OCI-LY1 (cell line): ENCODE measurements around the gene COG4.

Source experiments
- H2AFZ ChIP-seq: fragments of 200-600 bp; sonication (generic), shearing (Covaris generic); 2 replicates; pipeline ENCODE4 v1.6.0; 2014; ENCODE audit warnings: antibody characterized with exemption, mild to moderate bottlenecking, low read length
- H3F3A ChIP-seq: fragments of 200-600 bp; sonication (generic), shearing (Covaris generic); 2 replicates; pipeline ENCODE4 v1.6.0; 2014; ENCODE audit warnings: mild to moderate bottlenecking, antibody characterized with exemption, low read length, moderate library complexity; ENCODE audit not compliant: insufficient read depth
- H3K27ac ChIP-seq: fragments of 200-600 bp; sonication (generic); 2 replicates; pipeline ENCODE4 v1.5.1; 2014; ENCODE audit warnings: low read length, mixed run types, mild to moderate bottlenecking, low read depth; ENCODE audit not compliant: poor library complexity, severe bottlenecking
- H3K27me3 ChIP-seq: fragments of 200-600 bp; sonication (generic); 2 replicates; pipeline ENCODE4 v1.6.0; 2014; ENCODE audit warnings: antibody characterized with exemption, mild to moderate bottlenecking, low read length, moderate library complexity; ENCODE audit not compliant: insufficient read depth
- H3K36me3 ChIP-seq: fragments of 200-600 bp; sonication (generic); 2 replicates; pipeline ENCODE4 v1.6.1; 2014; ENCODE audit warnings: mild to moderate bottlenecking, antibody characterized with exemption, low read length, moderate library complexity, mixed read lengths; ENCODE audit not compliant: insufficient read depth
- H3K4me1 ChIP-seq: fragments of 200-600 bp; sonication (generic); 2 replicates; pipeline ENCODE4 v1.5.1; 2014; ENCODE audit warnings: mild to moderate bottlenecking, low read length, moderate library complexity; ENCODE audit not compliant: insufficient read depth, severe bottlenecking
- H3K4me2 ChIP-seq: fragments of 200-600 bp; sonication (generic), shearing (Covaris generic); 2 replicates; pipeline ENCODE4 v1.6.1; 2014; ENCODE audit warnings: low read length
- H3K4me3 ChIP-seq: fragments of 200-600 bp; sonication (generic); 2 replicates; pipeline ENCODE4 v1.5.1; 2014; ENCODE audit warnings: low read length, low read depth, mild to moderate bottlenecking, mixed read lengths; ENCODE audit not compliant: poor library complexity, severe bottlenecking
- H3K79me2 ChIP-seq: fragments of 200-600 bp; shearing (Covaris generic); 2 replicates; pipeline ENCODE4 v1.6.1; 2016; ENCODE audit warnings: mixed run types, low read length, mixed read lengths; ENCODE audit not compliant: insufficient read depth
- H3K9ac ChIP-seq: fragments of 200-600 bp; sonication (generic), shearing (Covaris generic); 2 replicates; pipeline ENCODE4 v1.6.1; 2014; ENCODE audit warnings: mild to moderate bottlenecking, low read length, mixed read lengths
- H3K9me2 ChIP-seq: fragments of 200-600 bp; sonication (generic), shearing (Covaris generic); 2 replicates; pipeline ENCODE4 v1.6.1; 2014; ENCODE audit warnings: low read depth, mild to moderate bottlenecking, low read length, mixed read lengths
- H3K9me3 ChIP-seq: fragments of 200-600 bp; shearing (Covaris generic); 2 replicates; pipeline ENCODE4 v1.6.1; 2014; ENCODE audit warnings: low read length, mixed read lengths
- H4K20me1 ChIP-seq: fragments of 200-600 bp; sonication (generic), shearing (Covaris generic); 2 replicates; pipeline ENCODE4 v1.6.0; 2016; ENCODE audit warnings: mild to moderate bottlenecking, low read length; ENCODE audit not compliant: insufficient read depth
- CTCF ChIP-seq: fragments of 200-600 bp; sonication (generic), shearing (Covaris generic); IDR thresholded peaks from 2 replicates; pipeline ENCODE4 v1.5.1; 2017; ENCODE audit warnings: mild to moderate bottlenecking, antibody characterized with exemption, low read length, moderate library complexity, mixed read lengths
- EZH2 ChIP-seq: fragments of 200-600 bp; sonication (generic), shearing (Covaris generic); IDR thresholded peaks from 2 replicates; pipeline ENCODE4 v1.8.0; 2017; ENCODE audit warnings: borderline replicate concordance, mixed run types, mild to moderate bottlenecking, antibody characterized with exemption, low read length, moderate library complexity, mixed read lengths

The COG4 gene

GRCh38 chr16:70472786-70473433 lies 50.4 kb downstream of the COG4 start:
- no peaks in the 10 kb centered on the region for H4K20me1 ChIP-seq
- no peaks in the 10 kb centered on the region for H3K9me2 ChIP-seq
- H2AFZ ChIP-seq, result no peak overlapping the region
- no peak overlapping the region for H3K4me3 ChIP-seq
- no peak overlapping the region for H3K9ac ChIP-seq
- H3K4me1 ChIP-seq, result peaks cover 15% of the 10 kb centered on the region
- H3K4me2 ChIP-seq, result no peak overlapping the region
- TF ChIP-seq EZH2, result no peak
- no peak for TF ChIP-seq CTCF
- H3K27me3 ChIP-seq, result no peaks in the 10 kb centered on the region
- no peaks in the 10 kb centered on the region for H3K79me2 ChIP-seq
- H3F3A ChIP-seq, result no peaks in the 10 kb centered on the region
- H3K36me3 ChIP-seq, result peaks cover 11% of the 10 kb centered on the region; the same call in 1 of the 2 replicates
- H3K27ac ChIP-seq, result no peak overlapping the region
- H3K9me3 ChIP-seq, result no peaks in the 10 kb centered on the region

GRCh38 chr16:70470927-70471341 lies 52.4 kb downstream of the COG4 start:
- TF ChIP-seq EZH2, result no peak
- TF ChIP-seq CTCF, result no peak; the same call in 1 of the 2 replicates
- H3K9ac ChIP-seq, result no peak overlapping the region

GRCh38 chr16:70470141-70470926 lies 53.0 kb downstream of the COG4 start:
- no peak overlapping the region for H2AFZ ChIP-seq
- H3K9ac ChIP-seq, result no peak overlapping the region

More at GRCh38 chr16:70470927-70471341, 52.4 kb downstream of the COG4 start:
- H3F3A ChIP-seq, result no peaks in the 10 kb centered on the region
- no peaks in the 10 kb centered on the region for H4K20me1 ChIP-seq
- H3K36me3 ChIP-seq, result peaks cover 3% of the 10 kb centered on the region; the same call in 1 of the 2 replicates
- no peak overlapping the region for H3K4me3 ChIP-seq
- H3K4me1 ChIP-seq, result peaks cover 8% of the 10 kb centered on the region
- no peak overlapping the region for H3K27ac ChIP-seq
- no peaks in the 10 kb centered on the region for H3K9me2 ChIP-seq
- H3K4me2 ChIP-seq, result no peak overlapping the region
- H2AFZ ChIP-seq, result no peak overlapping the region
- H3K79me2 ChIP-seq, result no peaks in the 10 kb centered on the region
- no peaks in the 10 kb centered on the region for H3K9me3 ChIP-seq
- H3K27me3 ChIP-seq, result no peaks in the 10 kb centered on the region

More at GRCh38 chr16:70470141-70470926, 53.0 kb downstream of the COG4 start:
- Histone ChIP-seq H4K20me1 (no peaks in the 10 kb centered on the region), H3K4me1 (peaks cover 2% of the 10 kb centered on the region), H3K4me3 (no peak overlapping the region), H3K9me2 (no peaks in the 10 kb centered on the region), H3K36me3 (no peaks in the 10 kb centered on the region), H3K79me2 (no peaks in the 10 kb centered on the region), H3K27ac (no peak overlapping the region), H3K4me2 (no peak overlapping the region), H3F3A (no peaks in the 10 kb centered on the region), H3K9me3 (no peaks in the 10 kb centered on the region), H3K27me3 (no peaks in the 10 kb centered on the region)
- no peak for TF ChIP-seq CTCF
